RWPE2 (cell line): ENCODE measurements around the gene LONP2.

Experiments used
- ATAC-seq: fragments of 200-7000 bp; cut with Tn5 transposase; 3 replicates; pipeline ENCODE4 v1.9.1; 2021; ENCODE audit warnings: low read depth
- DNase-seq: peaks from one replicate; pipeline ENCODE4 v3.0.0-alpha.2; 2020; ENCODE audit warnings: low spot score
- H3K27ac ChIP-seq: fragments of 450-650 bp; 2 replicates; pipeline ENCODE4 v1.5.1; 2017; ENCODE audit warnings: mild to moderate bottlenecking; ENCODE audit not compliant: poor library complexity, severe bottlenecking
- H3K27me3 ChIP-seq: fragments of 250-450 bp; sonication (Bioruptor Pico); 2 replicates; pipeline ENCODE4 v1.5.1; 2021; ENCODE audit warnings: mild to moderate bottlenecking, moderate library complexity; ENCODE audit not compliant: insufficient read depth, poor library complexity, severe bottlenecking
- H3K36me3 ChIP-seq: fragments of 250-450 bp; sonication (Bioruptor Pico); 2 replicates; pipeline ENCODE4 v1.5.1; 2020; ENCODE audit warnings: low read depth, mild to moderate bottlenecking, moderate library complexity
- H3K4me1 ChIP-seq: fragments of 250-450 bp; sonication (Bioruptor Pico); 2 replicates; pipeline ENCODE4 v1.5.1; 2021; ENCODE audit warnings: mild to moderate bottlenecking, moderate library complexity; ENCODE audit not compliant: insufficient read depth, poor library complexity, severe bottlenecking
- H3K4me3 ChIP-seq: fragments of 250-450 bp; sonication (Bioruptor Pico); 2 replicates; pipeline ENCODE4 v1.5.1; 2021; ENCODE audit warnings: mild to moderate bottlenecking, moderate library complexity; ENCODE audit not compliant: severe bottlenecking
- H3K9me3 ChIP-seq: fragments of 250-450 bp; sonication (Bioruptor Pico); 2 replicates; pipeline ENCODE4 v1.5.1; 2021; ENCODE audit warnings: mild to moderate bottlenecking, moderate library complexity; ENCODE audit not compliant: severe bottlenecking
- CTCF ChIP-seq: fragments of 450-650 bp; IDR thresholded peaks from one replicate; pipeline ENCODE4 v1.5.1; 2017; ENCODE audit warnings: mild to moderate bottlenecking, moderate library complexity; ENCODE audit not compliant: poor library complexity, severe bottlenecking

The LONP2 gene

GRCh38 chr16:48294724-48295123 is 50.6 kb downstream of the LONP2 start:
- Histone ChIP-seq H3K4me3 (no peak overlapping the region), H3K27me3 (no peaks in the 10 kb centered on the region), H3K9me3 (no peaks in the 10 kb centered on the region), H3K27ac (peak overlapping the region; percentile 33), H3K4me1 (peaks cover 41% of the 10 kb centered on the region), H3K36me3 (peaks cover 76% of the 10 kb centered on the region)
- TF ChIP-seq CTCF: no peak
- no peak for ATAC-seq
- DNase-seq: no peak

GRCh38 chr16:48295488-48296281 is 51.6 kb downstream of the LONP2 start:
- Histone ChIP-seq H3K27me3 (no peaks in the 10 kb centered on the region), H3K9me3 (no peaks in the 10 kb centered on the region), H3K4me1 (peaks cover 46% of the 10 kb centered on the region), H3K36me3 (peaks cover 76% of the 10 kb centered on the region), H3K27ac (peak overlapping the region; percentile 33), H3K4me3 (no peak overlapping the region)
- DNase-seq: no peak
- TF ChIP-seq CTCF: no peak
- peak; percentile 52; the same call in 2 of the 3 replicates for ATAC-seq

GRCh38 chr16:48299471-48299870 is 55.4 kb downstream of the LONP2 start:
- Histone ChIP-seq H3K4me1 (peaks cover 26% of the 10 kb centered on the region), H3K27ac (no peak overlapping the region), H3K27me3 (no peaks in the 10 kb centered on the region), H3K9me3 (no peaks in the 10 kb centered on the region), H3K36me3 (peaks cover 84% of the 10 kb centered on the region), H3K4me3 (no peak overlapping the region)
- TF ChIP-seq CTCF: no peak
- no peak for DNase-seq
- ATAC-seq: no peak

- Histone ChIP-seq H3K9me3 (no peaks in the 10 kb centered on the region), H3K27me3 (no peaks in the 10 kb centered on the region), H3K4me1 (peaks cover 17% of the 10 kb centered on the region), H3K4me3 (no peak overlapping the region), H3K36me3 (peaks cover 91% of the 10 kb centered on the region), H3K27ac (no peak overlapping the region)
- TF ChIP-seq CTCF: no peak
- DNase-seq (no peak), ATAC-seq (no peak)
These were observed 56.3 kb downstream of the LONP2 start for GRCh38 chr16:48300391-48300856.

GRCh38 chr16:48308535-48308934 is 64.4 kb downstream of the LONP2 start:
- Histone ChIP-seq H3K4me3 (no peak overlapping the region), H3K36me3 (peaks cover 86% of the 10 kb centered on the region), H3K27me3 (no peaks in the 10 kb centered on the region), H3K4me1 (no peaks in the 10 kb centered on the region), H3K9me3 (no peaks in the 10 kb centered on the region), H3K27ac (no peak overlapping the region)
- no peak for TF ChIP-seq CTCF
- no peak for DNase-seq
- no peak for ATAC-seq
